ENCODE measurements around the gene NEK10. TPM values are rescaled to one million over a fixed set of nuclear protein-coding genes. Genes with fewer than 3 reads are reported as not detected.

The NEK10 gene
- total RNA-seq, 2 experiments from 2014 or later, result 0.67 to 0.79 TPM

DNA sequence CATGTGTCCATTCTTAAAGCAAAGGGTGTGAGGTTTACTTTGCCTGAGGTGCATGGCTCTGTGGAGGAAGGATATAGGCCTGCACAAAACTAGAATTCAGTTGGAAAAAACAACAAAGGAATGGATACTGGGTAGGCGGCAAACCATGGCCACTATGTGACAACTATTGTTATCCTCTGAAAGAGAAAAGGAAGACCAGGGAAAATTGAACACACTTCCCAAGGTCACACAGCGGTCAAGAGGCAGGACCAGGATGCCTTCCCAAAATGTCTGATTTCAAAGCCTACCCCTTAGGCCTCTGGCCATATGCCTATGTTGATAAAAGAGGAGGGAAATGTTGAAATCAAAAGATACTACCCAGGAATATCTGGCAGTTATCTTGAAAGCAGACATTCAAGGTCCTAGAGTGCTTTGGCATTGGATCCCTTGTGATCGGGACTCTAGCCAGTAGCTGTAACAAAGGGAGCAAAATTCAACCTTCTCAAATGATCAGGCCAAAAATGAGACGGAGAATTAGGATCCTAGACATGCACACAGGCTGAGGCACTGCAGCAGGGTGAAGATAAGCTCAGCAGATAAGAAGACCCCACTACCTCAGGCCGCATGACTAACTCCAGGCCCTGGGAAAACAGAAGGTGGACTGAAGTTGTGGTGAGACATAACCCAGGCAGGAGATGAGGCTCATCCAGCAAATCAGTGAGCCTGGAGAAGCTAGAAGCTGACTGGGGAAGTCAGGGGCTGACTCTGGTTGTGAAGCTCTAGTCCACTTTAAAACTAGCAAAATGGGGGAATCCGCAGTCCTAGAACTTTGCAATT, 292.2 kb downstream of the NEK10 start:
- Mint-ChIP-seq H3K4me3 (no peak overlapping the region), H3K36me3 (no peaks in the 10 kb centered on the region), H3K27me3 (no peaks in the 10 kb centered on the region), H3K27ac (no peak overlapping the region), H3K4me1 (no peaks in the 10 kb centered on the region), H3K9me3 (no peaks in the 10 kb centered on the region)
- DNase-seq (no peak), ATAC-seq (ENCODE audit: low read depth) (no peak)
- POLR2A ChIA-PET, result no interaction called here

- Mint-ChIP-seq H3K4me3 (no peak overlapping the region), H3K36me3 (no peaks in the 10 kb centered on the region), H3K9me3 (no peaks in the 10 kb centered on the region), H3K4me1 (no peaks in the 10 kb centered on the region), H3K27me3 (no peaks in the 10 kb centered on the region), H3K27ac (no peak overlapping the region)
- DNase-seq (no peak), ATAC-seq (ENCODE audit: low read depth) (no peak)
- POLR2A ChIA-PET, result no interaction called here
Measured at GRCh38 chr3:27074914-27075313, 294.3 kb downstream of the NEK10 start.

GRCh38 chr3:27073912-27074311, 295.3 kb downstream of the NEK10 start:
- H3K27me3 Mint-ChIP-seq, result no peaks in the 10 kb centered on the region
- no peak overlapping the region for H3K27ac Mint-ChIP-seq
- no peaks in the 10 kb centered on the region for H3K4me1 Mint-ChIP-seq
- H3K9me3 Mint-ChIP-seq, result no peaks in the 10 kb centered on the region
- no peaks in the 10 kb centered on the region for H3K36me3 Mint-ChIP-seq
- POLR2A ChIA-PET, result no interaction called here
- ATAC-seq (ENCODE audit: low read depth), result no peak
- DNase-seq, result no peak
- H3K4me3 Mint-ChIP-seq, result no peak overlapping the region

DNA sequence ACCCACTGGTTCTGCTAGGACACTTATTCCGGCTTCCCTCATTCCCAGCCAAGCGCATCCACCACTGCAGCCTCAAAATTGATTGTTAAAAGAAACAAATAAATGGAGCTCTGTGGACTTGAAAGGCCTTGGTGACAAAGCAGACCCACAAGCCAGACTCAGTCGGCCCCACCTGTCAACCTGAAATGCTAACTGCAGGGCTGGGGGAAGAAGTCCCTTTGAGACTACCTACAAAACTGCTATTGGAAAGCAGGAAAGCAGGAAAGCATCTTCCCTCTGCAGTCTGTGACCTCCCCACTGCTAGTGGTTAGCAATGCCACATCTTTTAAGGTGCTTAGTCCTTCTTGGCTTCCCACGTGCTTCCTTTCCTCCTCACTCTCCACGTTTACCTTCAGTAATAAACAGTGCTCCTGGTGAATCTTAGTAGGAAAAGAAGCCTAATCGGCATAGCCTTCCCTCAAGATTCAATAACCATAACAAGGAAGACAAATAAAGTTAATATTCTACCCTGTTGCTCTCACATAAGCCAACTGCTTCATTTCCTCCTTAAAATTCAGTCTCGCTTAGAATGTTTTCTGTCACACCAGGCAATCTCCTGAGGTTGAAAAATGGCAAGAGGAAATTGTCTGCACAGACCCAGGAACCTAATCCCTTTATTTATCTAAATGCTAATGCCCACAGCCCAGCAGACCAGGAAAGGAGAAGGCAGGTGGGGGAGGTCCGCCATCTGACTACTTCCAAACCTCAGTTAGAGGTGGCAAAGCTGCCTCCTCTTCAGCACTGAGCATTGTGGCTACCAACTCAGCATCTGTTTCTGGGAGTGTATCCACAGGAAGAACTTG, 296.2 kb downstream of the NEK10 start:
- POLR2A ChIA-PET, result no interaction called here
- no peaks in the 10 kb centered on the region for H3K4me1 Mint-ChIP-seq
- no peak overlapping the region for H3K4me3 Mint-ChIP-seq
- H3K9me3 Mint-ChIP-seq, result no peaks in the 10 kb centered on the region
- no peak for ATAC-seq (ENCODE audit: low read depth)
- H3K27ac Mint-ChIP-seq, result no peak overlapping the region
- DNase-seq, result no peak
- H3K36me3 Mint-ChIP-seq, result no peaks in the 10 kb centered on the region
- H3K27me3 Mint-ChIP-seq, result no peaks in the 10 kb centered on the region

GRCh38 chr3:27060336-27060735, 308.8 kb downstream of the NEK10 start:
- H3K4me1 Mint-ChIP-seq, result no peaks in the 10 kb centered on the region
- no peak overlapping the region for H3K4me3 Mint-ChIP-seq
- H3K36me3 Mint-ChIP-seq, result no peaks in the 10 kb centered on the region
- no peaks in the 10 kb centered on the region for H3K9me3 Mint-ChIP-seq
- POLR2A ChIA-PET, result no interaction called here
- no peak overlapping the region for H3K27ac Mint-ChIP-seq
- DNase-seq (no peak), ATAC-seq (ENCODE audit: low read depth) (no peak)
- no peaks in the 10 kb centered on the region for H3K27me3 Mint-ChIP-seq

Other genes with a start within 250 kb of the NEK10 start
- gene SLC4A7, start 115.0 kb upstream of the NEK10 start, total RNA-seq, result 10 to 100 TPM; 49.5 to 54.1 TPM